Activated CD8-positive, alpha-beta memory T cell treated with anti-CD3 and anti-CD28 coated beads, Interleukin-2, amount 50 U/mL, for 24 hours (primary cell): Measurements from ENCODE around the gene ATP7B.
"Not testable (repeated sequence)": the region's sequence is repeated elsewhere in the genome, so short reads cannot be mapped to it uniquely, and the experiment has no call there.

Source experiments
- DNase-seq: peaks from one replicate; pipeline ENCODE4 v3.0.0-alpha.2; 2020; ENCODE audit errors: extremely low read depth

Gene ATP7B

DNA sequence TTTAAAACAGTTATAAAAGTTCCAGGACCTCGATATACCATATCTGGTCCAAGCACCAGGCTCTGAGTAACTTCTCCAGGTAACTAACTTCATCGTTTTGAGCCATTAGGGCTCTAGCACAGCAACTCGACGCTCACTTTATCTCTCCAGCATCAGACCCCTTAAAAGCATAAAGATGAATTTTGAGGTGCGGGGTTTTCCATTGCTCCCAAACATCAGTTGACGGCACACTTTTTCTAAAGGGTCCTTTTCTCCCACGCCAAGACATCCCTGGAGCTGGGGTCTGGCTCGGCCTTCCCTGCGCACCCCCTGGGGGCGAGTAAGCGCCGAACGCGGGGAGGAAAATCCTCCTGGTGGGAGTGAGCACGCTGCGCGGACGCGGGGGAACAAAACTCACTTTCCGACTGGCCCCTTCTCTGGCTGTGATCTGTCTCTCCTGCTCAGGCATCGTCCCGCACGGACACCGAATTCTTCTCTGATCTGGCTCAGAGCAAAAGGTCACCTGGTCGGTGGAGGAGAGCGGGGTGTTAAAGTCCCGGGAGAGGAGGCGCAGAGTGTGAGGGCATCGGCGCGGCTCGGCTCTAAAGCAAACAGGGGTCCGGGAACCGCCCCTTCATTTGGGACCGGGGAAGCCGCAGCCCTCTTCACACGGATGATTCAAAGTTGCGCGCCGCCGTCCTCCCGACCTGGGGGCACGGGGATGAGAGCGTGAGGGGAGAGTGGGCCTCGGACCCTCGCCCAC is at the start of gene ATP7B:
Gene ATP7B (minus strand): TSS at position 561 of the 742 bp plus-strand sequence. CDS start 113 bp downstream, at position 448.
- no peak for DNase-seq

DNA sequence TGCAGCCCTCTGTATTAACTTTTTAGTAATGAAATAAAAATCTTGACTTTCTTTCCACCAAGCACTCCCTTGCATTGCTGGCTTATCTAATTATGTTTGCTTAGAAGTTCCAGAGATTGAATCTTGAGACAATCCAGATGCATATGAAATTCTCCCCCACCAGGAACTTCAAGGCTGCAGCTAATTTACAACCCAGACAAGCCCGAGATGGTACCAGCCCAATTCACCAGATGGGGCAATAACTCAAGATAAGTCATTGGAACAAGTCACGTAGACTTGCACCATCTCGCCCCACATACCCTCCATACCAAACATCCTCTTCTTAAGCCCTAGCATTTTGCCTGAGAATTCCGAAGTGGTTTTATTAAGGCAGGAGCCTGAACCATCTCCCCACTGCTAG is 42.2 kb upstream of the ATP7B start:
- no peak for DNase-seq

DNA sequence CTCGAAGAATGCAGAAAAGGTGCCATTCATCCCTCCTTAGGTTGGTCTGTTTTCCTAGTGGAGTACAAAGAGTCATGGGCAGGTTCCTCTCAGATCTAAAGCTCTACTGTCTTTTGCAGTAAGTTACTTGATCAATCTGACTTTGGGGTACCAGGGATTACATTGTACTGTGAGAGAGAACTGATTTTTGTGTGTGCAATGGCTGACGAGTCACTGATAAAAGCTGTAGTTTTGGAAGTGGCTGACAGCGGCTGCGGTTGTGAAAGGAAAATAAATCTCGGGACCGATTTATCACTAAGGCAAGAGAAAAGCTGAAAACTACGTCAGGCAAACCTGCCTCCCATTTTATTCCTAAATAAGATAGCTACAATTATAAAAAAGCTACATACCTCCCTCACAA is 40.1 kb upstream of the ATP7B start:
- DNase-seq = no peak

DNA sequence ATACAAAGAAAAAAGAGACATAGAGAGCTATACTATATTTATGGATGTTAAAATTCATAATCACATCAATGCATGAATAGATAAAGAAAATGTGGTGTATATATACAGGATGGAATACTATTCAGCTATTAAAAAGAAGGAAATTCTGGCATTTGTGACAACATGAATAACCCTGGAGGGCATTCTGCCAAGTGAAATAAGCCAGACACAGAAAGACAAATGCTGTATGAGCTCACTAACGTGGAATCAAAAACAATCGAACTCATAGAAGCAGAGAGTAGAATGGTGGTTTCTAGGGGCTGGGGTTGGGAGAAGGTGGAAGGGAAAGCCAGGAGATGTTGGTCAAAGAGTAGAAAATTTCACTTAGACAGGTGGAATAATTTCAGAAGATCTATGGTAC is 37.3 kb upstream of the ATP7B start:
- DNase-seq = no peak

DNA sequence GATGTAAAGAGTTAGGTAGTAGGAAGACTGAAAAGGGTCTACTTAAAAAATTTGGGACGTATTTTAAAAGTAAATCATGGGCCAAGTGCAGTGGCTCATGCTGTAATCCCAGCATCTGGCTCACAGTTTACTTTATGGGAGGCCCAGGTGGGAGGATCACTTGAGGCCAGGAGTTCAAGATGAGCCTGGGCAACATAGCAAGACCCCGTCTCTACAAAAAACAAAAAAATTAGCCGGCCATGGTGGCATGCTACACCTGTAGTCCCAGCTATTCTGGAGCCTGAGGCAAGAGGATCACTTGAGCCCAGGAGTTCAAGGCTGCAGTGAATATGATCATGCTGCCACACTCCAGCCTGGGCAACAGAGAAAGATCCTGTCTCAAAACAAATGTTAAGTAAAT is 36.2 kb upstream of the ATP7B start:
- no peak for DNase-seq

DNA sequence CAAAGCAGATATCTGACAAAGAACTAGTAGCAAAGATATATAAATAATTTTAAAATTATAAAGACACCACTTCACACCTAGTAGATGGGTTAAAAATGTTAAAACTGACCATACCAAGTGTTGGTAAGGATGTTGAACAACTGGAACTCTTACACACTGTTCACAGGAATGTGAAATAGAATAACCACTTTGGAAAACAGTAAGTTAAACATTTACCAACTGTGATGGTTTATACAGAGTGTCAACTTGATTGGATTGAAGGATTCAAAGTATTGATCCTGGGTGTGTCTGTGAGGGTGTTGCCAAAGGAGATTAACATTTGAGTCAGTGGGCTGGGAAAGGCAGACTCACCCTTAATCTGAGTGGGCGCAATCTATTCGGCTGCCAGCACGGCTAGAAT is 32.4 kb upstream of the ATP7B start:
- no peak for DNase-seq

DNA sequence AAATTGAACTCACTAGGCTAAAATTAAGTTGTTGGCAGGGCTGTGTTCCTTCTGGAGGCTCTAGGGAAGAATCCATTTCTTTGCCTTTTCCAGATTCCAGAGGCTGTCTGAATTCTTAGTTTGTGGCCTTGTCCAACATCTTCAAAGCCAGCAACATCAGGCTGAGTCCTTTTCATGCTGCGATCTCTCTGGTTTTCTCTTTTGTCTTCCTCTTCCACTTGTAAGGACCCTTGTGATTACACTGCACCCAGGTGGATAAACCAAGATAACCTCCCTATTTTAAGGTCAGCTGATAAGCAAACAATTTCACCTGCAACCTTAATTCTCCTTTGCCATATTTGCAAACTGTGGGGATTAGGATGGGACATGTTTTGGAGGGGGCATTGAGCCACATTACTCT is 24.8 kb upstream of the ATP7B start:
- DNase-seq = no peak

DNA sequence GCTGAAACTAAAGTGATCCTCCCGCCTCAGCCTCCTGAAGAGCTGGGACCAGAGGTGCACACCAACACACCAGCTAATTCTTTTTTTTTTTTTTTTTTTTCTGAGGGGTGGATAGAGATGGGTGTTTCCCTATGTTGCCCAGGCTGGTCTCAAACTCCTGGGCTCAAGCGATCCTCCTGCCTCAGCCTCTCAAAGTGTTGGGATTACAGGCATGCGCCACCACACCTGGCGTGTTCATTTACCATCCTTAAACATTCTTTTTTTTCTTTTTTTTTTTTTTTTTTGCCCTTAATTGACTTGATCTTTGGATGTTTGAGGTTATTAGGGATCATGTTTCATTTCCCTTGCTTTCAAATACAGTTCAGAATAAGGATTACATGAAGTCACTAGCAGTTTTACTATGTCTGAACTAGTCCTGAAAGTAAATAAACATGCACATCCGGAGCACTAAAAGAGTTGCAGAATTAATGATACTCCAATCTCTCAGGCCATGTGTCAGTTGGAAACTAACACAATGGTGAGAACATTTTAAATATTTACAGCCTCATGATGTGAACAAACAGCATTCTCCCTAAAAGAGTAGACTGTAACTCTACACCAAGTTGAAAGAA is 23.5 kb upstream of the ATP7B start:
- DNase-seq = no peak

DNA sequence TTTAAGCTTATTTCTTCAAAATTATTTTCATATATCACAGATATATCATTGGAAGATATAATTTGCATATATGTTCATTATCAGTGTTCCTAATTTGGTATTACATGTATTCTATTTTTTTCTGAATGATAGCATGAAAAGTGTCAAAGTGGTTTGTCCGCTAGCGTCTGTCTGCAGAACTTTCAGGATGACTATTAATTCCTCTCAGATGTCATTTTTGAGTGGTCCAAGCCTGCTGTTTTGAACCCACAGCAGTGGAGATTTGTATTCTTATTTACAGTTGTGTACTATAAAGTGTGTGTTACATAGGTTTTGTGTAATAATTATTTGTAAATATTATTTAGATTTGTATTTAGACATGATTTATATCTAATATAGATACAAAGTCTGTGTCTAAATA is 21.8 kb upstream of the ATP7B start:
- no peak for DNase-seq

DNA sequence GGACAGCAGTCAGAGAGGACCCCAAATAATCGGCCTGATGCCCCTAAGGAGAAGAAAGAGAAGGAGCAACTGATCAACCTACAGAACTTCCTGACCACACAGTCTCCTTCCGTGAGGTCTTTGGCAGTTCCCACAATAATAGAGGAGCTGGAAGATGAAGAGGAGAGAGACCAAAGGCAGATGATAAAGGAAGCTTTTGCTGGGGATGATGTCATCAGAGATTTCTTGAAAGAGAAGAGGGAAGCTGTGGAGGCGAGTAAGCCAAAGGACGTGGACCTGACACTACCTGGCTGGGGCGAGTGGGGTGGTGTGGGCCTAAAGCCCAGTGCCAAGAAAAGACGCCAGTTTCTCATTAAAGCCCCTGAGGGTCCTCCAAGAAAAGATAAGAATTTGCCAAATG is 19.2 kb upstream of the ATP7B start:
- DNase-seq = not testable (repeated sequence)

DNA sequence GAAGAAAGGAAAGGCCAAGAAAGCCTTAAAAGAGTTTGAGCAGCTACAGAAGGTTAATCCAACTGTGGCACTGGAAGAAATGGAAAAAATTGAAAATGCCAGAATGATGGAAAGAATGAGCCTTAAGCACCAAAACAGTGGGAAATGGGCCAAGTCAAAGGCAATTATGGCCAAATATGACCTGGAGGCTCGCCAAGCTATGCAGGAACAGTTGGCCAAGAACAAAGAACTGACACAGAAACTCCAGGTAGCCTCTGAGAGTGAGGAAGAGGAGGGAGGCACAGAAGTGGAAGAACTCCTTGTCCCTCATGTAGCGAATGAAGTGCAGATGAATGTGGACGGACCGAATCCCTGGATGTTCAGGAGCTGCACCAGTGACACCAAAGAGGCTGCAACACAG is 18.3 kb upstream of the ATP7B start:
- no peak for DNase-seq

DNA sequence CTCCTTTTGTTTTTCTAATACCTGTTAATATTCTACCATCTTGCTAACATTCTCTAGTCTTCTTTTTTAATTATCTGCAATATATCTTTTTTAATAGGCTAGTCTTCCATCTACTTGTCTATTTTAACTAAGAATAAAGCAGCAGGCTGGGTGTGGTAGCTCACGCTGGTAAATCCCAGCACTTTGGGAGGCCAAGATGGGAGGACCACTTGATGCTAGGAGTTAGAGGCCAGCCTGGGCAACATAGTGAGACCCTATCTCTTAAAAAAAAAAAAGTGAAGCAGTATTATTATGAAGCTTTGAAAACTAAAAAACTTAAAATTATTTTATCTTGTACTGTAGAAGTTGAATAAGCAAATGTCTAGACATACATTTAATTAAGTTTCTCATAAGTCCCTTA is 16.6 kb upstream of the ATP7B start:
- DNase-seq = no peak

DNA sequence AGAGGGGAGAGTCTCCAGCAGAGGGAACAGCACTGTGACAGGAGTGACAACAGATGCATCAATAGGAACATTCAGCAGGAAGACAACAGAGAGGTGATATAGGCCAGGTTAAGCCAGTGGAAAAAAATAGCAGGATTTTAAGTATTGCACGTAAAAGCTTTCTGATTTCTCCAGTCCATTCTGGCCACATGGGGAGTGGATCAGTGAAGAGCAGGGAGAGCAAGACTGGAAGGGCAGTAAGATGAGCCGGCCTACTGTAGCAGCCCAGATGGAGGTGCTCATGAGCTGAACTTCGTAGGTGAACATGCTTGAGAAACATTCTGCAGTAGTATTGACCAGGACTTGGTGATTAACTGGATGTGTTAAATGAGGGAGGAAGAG is 15.0 kb upstream of the ATP7B start:
- no peak for DNase-seq

DNA sequence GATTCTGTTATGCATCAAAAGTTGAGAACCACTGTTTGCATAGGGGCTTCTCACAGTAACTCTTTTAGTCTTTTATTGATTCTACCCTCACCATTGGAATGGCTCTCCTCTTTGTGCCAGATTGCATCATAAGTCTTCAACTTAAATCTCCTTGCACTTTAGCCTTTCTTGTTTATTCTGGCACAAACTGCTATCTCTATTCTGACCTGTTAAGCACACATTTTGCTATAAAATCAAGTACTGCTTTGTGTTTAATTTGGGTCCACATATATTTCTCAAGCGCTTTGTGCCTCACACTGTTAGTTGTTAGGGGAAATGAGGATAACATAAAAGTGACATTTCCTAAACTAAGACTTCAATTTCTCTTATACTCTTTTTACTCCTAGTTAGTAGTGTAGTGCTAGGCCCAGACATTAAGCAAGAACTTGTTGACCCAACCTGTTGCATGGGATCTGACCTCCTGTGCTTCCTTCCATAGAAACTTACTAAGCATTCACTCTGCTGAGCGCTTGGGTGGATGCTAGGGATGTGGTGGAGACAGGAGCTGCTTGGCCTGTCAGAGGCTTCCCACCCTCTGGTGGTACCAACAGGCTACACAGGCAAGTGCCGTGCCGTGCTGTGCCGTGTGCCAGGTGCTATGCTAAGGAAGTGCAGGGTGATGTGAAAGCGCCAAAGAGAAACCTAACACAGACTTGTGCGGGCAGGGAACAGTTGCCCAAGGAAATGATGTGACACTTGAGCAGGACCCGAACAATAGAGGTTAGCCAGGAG is 14.4 kb upstream of the ATP7B start:
- DNase-seq = no peak

DNA sequence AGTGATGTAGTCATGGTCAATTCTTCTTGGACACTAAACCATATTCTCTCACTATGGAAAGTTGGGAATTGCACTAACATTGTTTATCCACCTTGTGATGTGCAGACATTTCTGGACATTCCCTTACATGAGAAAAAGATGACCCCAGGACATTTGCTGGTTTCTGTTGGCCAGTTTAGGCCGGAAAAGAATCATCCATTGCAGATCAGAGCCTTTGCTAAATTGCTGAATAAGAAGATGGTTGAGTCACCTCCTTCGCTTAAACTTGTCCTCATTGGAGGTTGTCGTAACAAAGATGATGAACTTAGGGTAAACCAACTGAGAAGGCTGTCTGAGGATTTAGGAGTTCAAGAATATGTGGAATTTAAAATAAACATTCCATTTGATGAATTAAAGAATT is 13.2 kb upstream of the ATP7B start, which contains the start of gene UTP14C:
Gene UTP14C (plus strand): TSS at position 211 of the 400 bp plus-strand sequence. CDS start 4,114 bp downstream, outside the sequence.
- DNase-seq = no peak

DNA sequence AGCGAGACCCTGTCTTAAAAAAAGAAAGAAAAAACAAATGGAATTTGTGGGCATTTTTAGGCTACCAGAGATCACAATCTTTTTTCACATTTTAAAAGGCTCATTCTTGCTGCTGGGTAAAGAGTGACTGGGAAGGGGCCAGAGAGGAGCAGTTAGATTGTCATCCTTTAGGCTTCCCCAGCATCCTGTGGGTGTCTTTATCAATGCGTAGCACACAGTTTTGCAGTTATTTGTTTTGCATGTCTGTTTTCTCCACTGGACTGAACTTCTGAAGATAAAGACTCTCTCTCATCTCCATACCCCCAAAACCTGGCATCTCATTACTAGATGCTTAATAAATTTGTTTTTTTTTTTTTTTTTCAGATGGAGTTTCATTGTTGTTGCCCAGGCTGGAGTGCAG is 11.1 kb upstream of the ATP7B start:
- no peak for DNase-seq

DNA sequence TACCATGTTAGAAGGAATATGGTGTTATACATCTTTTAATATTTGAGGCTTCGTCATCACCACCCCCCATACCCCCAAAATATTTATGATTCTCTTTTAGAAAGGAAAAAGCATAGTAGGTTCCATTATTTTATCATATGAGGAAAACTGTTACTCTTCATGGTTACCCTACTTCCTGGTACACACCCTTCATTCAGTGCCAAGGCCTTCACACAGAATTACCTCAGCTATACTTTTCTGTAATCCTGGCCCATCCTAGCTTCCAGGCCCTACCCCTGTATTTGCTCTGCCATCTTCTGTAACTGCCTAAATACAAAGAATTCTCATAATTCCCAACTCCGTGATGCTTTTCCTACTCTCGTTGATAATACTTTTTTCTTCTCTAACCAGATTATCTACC is 8.9 kb upstream of the ATP7B start:
- no peak for DNase-seq

DNA sequence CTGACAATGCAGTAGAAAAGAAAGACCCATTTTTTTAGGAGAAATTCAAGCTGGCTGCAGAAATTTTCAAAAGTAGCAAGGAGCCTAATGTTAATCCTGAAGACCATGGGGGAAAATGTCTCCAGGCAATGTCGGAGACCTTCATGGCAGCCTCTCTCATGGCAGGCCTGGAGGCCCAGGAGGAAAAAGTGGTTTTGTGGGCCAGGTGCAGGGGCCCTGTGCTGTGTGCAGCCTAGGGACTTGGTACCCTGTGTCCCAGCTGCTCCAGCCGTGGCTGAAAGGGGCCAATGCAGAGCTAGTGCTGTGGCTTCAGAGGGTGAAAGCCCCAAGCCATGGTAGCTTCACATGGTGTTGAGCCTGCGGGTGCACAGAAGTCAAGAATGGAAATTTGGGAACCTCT is 5.0 kb upstream of the ATP7B start:
- no peak for DNase-seq

DNA sequence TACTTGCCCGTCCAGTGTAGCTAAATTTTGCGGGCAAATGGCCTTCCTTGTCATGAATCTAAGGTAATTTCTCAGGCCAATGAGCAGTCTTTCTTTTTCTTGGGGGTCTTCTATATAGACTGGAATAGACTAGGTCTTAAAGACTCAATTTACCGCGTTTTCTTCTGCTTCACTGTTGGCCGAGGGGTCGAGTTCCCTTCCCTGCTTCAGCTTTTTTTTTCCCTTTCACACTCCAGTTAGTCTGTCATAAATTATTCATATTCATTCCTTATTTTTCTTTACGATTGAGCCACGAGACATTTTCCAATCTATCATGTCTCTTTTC is 1.2 kb upstream of the ATP7B start:
- no peak for DNase-seq

DNA sequence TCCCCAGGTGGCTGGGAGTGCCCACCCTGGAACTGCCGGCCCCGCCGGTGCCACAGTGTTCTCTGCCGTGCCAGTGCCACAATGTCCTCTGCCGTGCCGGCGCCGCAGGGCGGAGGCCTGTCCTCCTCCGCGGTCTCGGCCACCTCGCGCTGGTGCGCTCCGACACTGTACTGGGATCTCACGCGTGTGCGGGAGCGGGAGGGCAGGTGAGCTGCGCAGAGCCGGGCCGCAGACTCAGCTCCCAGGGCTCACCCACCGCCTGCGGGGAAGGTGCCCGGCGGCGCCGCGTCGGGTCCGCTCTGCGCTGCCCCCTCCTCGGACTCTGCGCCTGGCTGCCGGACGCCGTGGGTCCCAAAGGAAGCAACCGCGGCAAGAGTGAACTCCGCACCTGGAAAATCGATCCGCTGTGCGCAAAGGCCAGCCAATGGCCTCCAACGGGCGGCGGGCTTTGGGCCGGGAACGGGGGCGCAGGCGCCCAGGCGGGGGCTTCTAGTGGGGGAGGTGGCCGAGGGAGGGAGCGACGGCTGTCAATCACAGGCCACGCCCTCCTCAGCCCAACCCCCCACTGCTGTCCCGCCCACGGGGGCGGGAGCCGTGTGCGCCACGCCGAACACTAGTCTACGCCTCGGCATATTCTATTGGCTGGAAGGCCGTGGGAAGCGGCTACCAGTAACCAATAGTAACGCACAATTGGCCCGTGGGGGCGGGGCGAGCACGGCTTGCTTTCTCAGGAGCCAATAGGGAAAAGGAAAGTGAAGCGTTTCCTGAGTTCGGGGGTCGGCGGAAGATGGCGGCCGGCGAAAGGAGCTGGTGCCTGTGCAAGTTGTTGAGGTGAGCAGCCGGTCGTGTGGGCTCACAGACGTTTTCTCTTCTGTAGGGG is 622 bp upstream of the ATP7B start, which contains the start of gene ALG11:
Gene ALG11 (plus strand): TSS at position 767 of the 880 bp plus-strand sequence. CDS start 21 bp downstream, at position 788.
- DNase-seq = peak; percentile 100

DNA sequence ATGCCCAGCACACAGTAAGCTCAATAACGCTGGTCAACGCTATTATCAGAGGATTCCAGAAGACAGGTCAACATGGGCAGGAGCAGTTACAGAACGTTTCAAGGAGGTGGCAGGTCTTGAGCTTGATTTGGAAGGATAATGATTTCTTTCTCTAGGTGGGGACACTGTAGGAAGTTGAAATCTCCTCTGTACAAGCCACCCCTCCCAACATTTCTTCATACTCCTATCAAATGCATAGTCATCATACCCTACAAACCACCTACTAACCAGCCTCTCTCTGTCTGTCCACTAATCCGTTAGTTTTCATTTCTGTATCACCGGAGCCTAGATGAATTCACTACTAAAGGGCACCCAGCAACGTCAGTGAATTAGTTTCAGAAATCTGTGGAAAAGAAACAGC is 1.3 kb downstream of the ATP7B start:
- no peak for DNase-seq
